GM20000 (cell line): Measurements from ENCODE around the gene PPP1CC.

Experiments
- DNase-seq: peaks from one replicate; pipeline ENCODE4 v3.0.0; 2012; ENCODE audit warnings: low spot score
- TF ChIP-seq, protein P1 (sequence below): IDR thresholded peaks from 2 replicates; pipeline ENCODE4 v1.5.1; 2012; ENCODE audit warnings: mild to moderate bottlenecking, control low read depth; ENCODE audit errors: extremely low read depth, missing control alignments

Gene PPP1CC

GRCh38 chr12:110694330-110694901 lies 48.3 kb downstream of the PPP1CC start:
- TF ChIP-seq, protein P1, sequence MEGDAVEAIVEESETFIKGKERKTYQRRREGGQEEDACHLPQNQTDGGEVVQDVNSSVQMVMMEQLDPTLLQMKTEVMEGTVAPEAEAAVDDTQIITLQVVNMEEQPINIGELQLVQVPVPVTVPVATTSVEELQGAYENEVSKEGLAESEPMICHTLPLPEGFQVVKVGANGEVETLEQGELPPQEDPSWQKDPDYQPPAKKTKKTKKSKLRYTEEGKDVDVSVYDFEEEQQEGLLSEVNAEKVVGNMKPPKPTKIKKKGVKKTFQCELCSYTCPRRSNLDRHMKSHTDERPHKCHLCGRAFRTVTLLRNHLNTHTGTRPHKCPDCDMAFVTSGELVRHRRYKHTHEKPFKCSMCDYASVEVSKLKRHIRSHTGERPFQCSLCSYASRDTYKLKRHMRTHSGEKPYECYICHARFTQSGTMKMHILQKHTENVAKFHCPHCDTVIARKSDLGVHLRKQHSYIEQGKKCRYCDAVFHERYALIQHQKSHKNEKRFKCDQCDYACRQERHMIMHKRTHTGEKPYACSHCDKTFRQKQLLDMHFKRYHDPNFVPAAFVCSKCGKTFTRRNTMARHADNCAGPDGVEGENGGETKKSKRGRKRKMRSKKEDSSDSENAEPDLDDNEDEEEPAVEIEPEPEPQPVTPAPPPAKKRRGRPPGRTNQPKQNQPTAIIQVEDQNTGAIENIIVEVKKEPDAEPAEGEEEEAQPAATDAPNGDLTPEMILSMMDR: no peak
- DNase-seq: no peak

- DNase-seq: no peak
These were observed 49.0 kb downstream of the PPP1CC start for GRCh38 chr12:110693731-110694130.

GRCh38 chr12:110690127-110690430 lies 52.6 kb downstream of the PPP1CC start:
- TF ChIP-seq, protein P1: no peak

More at GRCh38 chr12:110693731-110694130, 49.0 kb downstream of the PPP1CC start:
- TF ChIP-seq, protein P1: no peak

GRCh38 chr12:110689281-110690126 lies 53.2 kb downstream of the PPP1CC start:
- TF ChIP-seq, protein P1: no peak
- DNase-seq: peak; percentile 84

More at GRCh38 chr12:110690127-110690430, 52.6 kb downstream of the PPP1CC start:
- DNase-seq: no peak

GRCh38 chr12:110688446-110689280 lies 54.0 kb downstream of the PPP1CC start, which contains the start of gene HVCN1:
HVCN1 (minus strand) TSS chr12:110689115; CDS start chr12:110683245, 5,870 bp downstream.
- peak; percentile 87 for DNase-seq
- TF ChIP-seq, protein P1: no peak

DNA sequence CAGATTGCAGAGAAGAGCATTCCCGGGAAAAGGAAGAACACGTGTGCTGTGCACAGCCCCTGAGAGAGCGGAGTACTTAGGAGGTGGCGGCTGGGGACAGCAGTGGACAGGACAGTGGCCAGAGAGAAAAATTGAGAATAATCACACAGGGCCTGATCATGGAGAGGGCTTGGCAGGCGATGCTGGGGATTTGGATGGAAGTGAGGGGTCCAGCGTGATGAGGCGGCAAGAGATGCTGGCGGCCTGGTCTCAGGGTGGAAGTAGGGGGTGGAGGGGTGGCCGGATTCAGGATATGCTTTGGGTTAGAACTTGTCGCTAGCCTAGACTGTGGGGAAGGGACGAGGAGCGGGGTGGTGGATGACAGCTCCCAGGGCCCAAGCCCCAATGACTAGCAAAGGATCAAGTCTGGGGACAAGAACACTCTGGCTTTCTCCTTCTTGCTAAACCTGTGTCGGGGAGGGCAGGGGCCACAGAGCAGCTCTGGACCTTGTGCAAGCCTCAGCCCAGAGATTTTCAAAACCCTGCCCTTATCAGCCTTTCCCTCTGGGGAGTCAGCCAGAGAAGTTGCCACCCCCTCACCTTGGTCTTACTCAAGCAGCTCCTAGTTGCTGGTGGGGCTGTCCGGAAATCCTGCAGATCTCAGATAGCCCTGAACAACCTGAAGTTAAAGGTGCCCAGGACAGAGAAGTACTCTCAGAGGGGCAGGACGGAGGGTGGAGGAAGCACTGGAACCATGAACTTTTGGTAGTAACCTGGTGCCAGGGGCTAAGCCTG lies 55.1 kb downstream of the PPP1CC start:
- DNase-seq: peak; percentile 51
- TF ChIP-seq, protein P1: no peak
